ENCODE measurements around the gene SLC6A3.

The SLC6A3 gene

DNA sequence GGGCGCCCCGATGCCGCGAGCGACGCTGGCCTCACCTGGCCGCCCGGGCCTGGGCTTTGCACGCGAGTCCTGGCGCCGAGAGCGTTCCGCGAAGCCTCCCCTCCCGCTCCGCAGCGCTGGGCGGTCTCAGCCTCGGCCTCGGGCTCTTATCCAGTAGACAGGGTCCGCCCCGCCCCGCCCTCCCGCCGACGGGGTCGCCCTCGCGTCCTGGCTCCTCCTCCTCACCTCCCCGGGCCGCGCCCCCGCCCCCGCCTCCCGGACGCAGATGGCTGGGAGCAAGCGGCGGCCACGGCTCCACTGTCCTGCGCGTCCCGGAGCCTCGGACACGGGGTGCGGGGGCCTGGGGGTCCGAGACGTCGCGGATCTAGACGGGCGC, at the start of gene SLC6A3:
Gene SLC6A3, minus strand, starts transcription at position 128 of the 376 bp plus-strand sequence. CDS start 2,243 bp downstream, outside the sequence.
- FAIRE-seq: no peak
- DNase-seq (ENCODE audit: insufficient read length, low spot score): no peak

DNA sequence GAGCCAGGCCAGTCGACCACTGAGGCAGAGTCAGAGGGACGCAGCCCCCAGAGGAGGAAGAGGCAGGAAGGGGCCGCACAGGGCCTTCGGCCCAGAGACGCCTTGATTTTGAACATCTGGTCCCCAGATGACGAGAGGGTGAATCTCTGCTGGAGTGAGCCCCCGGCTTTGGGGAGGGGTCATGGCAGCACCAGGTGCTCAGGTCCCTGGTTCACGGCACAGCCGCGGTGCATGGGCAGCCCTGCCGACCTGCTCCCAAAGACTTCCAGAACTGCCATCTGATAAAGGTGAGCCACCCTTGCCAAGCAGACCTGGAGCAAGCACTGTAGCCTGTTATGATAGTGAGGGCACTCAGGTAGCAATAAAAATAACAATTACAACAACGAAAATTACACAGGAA, 48.7 kb upstream of the SLC6A3 start:
- FAIRE-seq: no peak
- DNase-seq (ENCODE audit: insufficient read length, low spot score): no peak

DNA sequence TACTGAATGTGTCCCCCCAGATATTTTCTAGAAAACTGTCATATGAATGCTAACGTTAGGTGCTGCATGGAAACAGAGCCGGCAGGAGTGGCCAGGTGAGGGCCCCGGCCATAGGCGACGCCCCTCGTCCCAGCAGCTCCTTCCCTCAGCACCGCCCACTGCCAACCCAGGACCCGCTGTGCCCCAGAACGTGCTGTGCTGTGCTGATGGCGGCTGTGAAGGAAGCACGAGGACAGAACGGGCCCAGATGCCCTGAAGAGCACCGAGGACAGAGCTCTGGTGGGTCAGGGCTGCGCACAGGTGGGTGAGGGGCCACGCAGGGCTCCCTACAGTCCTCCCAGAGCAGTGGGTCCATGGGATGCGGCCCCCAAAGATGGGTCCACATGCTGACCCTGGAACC, 48.2 kb upstream of the SLC6A3 start:
- FAIRE-seq: no peak
- DNase-seq (ENCODE audit: insufficient read length, low spot score): no peak

DNA sequence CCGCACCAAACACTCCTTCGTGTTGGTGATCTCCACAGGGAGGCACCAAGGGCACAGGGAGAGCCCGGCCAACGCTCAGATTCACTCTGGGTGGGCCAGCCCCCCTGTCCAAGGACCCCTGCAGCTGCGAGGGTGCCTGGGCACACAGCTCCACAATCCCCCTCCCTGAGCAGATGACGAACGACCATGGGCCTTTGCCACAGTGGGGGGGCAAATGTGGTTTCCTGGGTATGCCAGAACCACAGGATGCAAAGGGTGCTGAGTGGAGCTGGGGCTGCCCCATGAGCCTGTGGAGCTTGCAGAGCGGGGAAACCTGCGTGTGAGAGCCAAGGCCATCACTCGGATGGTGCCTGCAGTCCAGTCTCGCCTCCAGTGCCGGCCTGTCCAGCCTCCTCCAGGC, 47.5 kb upstream of the SLC6A3 start:
- no peak for DNase-seq (ENCODE audit: insufficient read length, low spot score)
- FAIRE-seq: no peak

DNA sequence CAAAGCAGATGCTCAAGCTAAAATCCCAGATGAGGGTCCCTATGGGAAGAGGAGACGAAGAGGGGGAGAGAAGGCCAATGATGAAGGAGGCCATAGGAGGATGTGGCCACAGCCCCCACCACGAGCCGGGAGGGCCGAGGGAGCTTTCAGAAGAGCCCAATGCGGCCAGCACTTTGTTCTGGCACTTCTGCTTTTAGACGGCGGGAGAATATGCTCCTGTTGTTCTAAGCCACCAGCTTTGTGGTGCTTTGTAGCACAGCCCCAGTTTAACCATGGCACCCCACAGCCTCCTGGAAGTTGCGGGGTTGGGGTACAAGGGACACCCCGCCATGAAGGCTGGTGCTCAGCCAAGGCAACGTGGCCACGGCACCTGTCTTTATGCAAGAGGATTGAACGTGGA, 45.1 kb upstream of the SLC6A3 start:
- FAIRE-seq: no peak

DNA sequence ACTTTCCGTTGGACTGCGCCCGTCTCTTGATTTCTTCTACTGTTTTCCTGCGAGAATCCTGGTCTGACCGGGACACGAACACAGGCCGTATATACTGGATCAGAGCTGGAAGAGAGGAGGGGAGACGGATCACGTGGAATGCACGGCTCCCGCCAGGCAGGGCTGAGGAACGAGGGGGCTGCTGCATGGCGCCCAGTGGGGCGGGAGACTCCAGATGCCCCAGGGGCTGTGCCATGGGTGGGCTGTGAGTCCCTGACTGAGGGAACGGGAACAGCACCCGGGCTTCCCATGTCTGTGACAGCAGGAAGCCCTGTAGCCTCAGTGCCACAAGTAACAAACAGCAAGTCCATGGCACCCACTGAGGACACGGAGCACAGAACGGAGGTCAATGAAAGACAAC, 44.5 kb upstream of the SLC6A3 start:
- no peak for FAIRE-seq

More for the DNA sequence above, 45.1 kb upstream of the SLC6A3 start:
- DNase-seq (ENCODE audit: insufficient read length, low spot score): no peak

DNA sequence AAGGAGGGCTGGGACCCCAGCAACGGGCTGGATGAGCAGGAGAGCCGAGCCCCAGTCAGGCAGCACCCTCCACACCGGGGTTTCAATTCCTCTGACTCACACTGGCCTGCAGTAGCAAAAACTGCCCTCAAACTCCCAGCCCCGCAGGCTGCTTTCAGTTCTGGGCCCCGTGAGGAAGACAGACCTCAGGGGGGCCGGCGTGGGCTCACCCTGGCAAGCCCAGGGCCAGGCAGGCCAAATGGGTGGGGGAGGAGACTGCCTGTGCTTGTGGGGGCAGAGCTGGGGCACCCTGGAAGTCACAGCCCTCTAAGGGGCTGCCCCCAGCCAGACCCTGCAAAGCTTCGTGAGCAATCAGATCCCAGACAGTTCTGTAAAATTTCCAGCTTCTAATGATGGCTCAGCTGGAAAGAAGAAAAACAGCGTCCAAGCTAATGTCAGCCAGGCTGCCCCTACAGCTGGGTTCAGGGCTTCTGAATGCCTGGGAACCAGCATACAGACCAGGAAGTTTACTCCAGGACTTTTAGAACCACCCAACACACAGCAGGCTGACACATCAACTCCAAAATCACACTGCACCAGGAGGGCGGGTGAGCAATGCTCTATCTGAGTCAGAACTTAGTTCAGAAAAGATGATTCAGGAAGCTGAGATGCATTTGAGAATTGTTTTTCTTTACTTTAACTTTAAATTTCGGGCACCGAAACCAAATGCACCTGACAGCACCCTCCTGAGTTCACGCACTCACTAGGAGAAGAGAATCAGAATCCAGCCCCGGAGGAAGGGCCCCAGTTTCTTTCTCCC, 43.8 kb upstream of the SLC6A3 start:
- FAIRE-seq (no peak), DNase-seq (ENCODE audit: insufficient read length, low spot score) (no peak)

More for the DNA sequence above, 44.5 kb upstream of the SLC6A3 start:
- no peak for DNase-seq (ENCODE audit: insufficient read length, low spot score)

DNA sequence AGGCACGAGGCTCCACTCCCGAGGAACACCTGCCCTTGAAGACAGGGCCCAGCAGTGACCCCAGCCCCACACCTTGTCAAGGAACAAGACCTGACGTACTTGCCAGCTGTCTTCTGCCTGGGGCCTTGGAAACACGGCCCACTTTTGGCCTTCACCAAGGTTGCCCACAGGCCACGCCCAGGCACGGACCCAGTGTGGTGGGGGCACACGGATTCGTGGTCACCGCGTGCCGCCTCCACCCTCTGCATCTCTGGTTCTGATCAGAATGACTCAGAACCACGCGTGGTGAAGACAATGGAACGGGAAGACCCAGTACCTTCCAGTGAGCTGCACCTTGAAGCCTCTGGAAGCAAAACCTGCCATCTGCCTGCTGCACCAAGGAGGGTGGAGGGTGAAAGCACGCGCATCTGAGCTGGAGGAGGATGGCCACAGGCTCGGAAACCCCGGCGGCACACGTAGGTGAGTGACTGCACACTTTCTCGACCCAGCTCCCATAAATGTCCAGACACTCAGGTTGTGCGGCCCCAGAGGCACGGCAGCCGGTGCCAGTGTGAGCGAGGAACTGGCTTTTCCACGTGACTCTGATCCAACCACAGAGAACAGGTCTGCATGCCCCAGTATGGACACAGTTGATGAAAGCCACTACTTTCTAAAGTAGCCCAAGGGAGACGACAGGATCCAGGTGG, 42.0 kb upstream of the SLC6A3 start:
- no peak for FAIRE-seq
- DNase-seq (ENCODE audit: insufficient read length, low spot score): no peak

DNA sequence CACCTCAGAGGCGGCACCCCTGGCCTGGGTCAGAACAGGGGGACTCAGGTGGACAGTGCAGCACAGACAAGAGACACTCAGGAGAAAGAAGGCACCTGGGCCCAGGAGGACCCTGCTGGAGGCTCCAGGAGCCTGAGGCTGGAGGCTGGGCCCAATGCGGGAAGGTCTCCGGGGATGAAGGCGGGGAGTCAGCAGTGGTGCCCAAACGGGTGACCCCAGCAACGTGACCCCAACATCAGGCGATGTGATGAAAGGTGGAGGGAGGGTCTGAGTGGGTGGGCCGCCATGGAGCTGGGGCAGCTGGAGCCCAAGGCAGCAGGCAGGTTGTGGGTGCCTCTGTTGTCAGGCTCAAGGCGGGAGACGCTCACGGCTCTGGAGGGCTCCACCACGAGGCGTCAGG, 41.0 kb upstream of the SLC6A3 start:
- DNase-seq (ENCODE audit: insufficient read length, low spot score): no peak
- FAIRE-seq: no peak

DNA sequence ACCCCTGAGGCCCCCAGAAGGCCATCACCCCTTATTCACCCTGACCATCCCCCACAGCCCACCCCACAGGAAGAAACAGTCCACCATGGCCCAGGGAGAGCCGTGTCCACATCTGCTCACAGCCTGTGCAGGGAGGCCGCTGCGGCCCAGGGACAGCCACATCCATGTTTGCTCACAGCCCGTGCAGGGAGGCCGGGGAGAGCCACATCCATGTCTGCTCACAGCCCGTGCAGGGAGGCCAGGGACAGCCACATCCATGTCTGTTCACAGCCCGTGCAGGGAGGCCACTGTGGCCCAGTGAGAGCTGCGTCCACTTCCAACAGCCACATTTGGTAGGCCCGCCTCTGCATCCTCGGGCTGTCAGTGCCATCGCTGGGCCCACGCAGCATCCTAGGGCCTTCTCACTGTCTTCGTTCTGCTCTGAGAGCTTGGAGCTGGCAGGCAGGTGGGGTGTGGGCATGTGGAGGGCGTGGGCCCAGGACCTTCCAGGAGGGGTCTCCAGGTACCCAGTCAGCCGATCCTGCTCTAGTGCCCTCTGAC, 40.4 kb upstream of the SLC6A3 start:
- no peak for DNase-seq (ENCODE audit: insufficient read length, low spot score)
- no peak for FAIRE-seq

DNA sequence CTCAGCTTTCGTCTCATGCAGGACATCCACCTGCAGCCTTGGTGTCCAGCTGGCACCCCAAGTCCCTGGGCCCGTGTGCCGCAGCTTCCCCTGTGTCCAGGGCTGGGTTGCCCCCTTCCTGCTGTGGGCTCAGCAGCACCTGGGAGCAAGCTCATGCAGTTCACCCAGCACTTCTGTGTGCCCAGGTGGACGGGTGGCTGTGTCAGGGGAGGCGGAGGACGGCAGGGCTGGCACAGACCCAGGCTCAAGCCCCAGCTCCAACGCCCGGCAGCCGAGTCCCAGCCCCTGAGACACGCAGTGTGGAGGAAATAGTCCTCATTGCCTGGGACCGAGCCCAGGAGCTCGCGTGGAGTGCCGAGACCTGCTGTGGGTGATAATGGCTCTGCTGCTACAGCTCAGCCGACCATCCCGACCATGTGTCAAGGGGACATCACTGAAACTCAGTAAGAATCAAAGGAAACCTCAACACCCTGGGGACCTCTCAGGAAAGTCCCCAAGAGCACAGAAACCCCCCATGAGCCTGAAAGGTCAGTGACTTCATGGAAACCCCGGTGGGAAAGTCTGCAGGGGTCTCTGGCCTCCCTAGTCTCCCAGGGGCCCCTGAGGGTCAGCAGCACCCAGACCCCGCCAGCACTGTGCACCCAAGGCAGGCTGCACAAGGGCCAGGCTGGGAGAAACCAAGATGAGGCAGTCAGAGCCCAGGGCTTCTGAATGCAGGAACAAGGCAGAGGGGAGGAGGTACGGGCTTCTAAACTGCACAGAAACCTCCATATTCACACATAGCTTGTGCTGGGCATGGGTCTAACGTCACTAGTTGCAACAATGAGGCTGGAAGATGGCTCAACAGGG, 39.7 kb upstream of the SLC6A3 start:
- no peak for FAIRE-seq
- DNase-seq (ENCODE audit: insufficient read length, low spot score): no peak

DNA sequence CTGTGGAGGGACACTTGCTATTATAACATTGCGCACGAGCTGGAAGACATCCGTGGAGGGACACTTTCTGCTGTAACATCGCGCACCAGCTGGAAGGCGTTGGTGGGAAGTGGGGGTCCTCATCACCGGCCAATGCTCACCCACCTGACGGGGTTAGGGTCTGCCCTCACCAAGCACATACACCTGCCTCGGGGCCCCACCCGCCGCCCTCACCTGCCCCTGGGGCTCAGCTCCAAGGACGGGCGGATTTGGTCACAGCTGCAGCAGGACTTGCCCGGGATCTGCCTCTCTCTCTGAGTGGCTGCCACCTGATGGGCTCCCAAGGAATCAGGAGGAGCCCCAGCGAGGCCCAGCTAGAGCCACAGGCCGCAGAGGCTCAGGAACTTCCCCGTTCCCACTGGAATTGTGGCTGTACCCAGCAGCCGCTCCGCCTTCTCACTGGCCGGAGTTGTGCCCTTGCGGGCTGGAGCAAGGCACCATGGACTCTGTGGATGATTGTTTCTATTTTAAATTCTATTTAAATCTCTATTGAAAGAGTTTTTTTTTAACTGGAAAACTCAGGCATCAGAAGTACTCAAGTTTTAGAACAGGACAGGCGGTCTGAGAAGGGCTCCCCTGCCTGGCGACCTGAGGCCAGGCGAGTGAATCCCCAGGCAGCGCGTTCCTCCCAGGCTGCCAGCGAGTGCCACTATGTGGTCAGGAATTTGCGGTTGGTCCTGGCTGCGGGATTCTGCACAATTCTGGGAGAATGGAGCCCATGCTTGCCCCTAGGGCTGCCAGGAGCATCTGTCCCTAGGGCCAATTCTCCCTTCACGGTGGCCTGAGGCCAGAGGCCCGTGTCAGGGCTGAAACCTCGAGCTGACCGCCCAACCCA, 38.9 kb upstream of the SLC6A3 start:
- FAIRE-seq: no peak
- DNase-seq (ENCODE audit: insufficient read length, low spot score): no peak

DNA sequence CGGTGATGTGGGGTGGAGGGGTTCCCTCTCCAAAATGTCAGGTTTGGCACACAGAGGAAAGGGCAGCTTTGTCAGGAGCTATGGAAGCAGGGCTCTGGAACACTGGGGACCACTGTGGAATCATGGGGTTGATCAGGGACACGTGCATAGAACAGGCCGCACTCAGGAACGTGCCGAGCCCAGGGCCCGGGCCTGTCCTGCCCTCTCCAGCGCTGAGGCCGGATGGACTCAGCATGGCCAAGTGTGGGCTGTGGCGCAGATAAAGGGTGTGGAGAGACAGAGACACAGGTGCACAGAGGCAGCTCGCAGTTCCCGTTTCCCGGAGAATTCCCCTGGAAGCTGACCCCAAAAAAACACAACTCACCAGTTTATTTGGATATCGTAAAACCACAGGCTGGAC, 37.8 kb upstream of the SLC6A3 start:
- DNase-seq (ENCODE audit: insufficient read length, low spot score) (no peak), FAIRE-seq (no peak)

DNA sequence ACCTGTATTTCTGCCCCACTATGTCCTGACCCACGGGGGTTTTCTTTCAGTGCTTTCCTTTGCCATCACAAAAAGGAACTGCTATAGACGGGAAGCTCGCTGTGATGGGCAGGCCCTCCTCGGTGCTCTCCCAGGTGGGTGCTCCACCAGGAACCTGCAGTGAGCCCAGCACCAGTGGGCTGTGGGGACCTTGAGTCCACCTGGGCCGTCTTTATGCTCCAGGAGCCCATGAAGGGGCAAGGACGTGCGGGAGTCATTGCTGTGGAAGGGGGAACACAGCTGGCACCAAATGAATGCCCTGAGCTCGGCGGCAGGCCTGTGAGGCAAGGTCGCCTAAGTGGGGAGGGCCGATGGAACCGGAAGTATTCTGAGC, 36.7 kb upstream of the SLC6A3 start:
- DNase-seq (ENCODE audit: insufficient read length, low spot score) (no peak), FAIRE-seq (no peak)

DNA sequence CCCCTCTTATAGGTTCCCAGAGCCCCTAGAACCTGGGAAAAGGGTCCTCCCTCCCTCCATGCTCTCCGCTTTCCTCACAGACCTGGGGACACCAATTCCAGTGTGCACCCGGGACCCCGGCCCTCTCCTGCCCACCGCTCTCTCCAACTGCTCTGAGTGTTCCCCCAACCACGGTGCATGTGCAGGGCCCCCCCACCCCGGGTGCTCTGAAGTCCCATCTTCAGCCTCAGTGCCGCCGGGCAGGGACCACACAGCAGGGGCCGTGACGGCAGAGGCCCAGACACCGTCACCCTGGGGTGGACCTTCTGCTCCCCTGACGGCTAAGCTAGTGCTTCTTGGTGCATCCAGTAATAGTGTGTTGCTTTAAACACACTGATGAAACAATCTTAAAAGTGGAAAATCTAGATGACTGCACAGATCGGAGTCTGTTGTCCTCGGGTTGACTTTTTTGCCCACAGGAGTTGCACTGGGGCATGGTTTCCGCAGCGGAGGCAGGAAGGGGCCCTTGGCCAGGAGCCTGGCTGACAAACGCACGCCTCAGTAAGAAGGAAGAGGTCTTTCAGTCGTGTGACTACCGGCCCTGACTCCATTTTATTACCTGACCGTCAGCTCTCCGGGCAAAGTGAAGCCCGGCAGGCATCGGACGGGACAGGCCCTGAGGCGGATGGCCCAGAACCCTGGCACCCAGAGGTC, 36.2 kb upstream of the SLC6A3 start:
- FAIRE-seq: no peak

DNA sequence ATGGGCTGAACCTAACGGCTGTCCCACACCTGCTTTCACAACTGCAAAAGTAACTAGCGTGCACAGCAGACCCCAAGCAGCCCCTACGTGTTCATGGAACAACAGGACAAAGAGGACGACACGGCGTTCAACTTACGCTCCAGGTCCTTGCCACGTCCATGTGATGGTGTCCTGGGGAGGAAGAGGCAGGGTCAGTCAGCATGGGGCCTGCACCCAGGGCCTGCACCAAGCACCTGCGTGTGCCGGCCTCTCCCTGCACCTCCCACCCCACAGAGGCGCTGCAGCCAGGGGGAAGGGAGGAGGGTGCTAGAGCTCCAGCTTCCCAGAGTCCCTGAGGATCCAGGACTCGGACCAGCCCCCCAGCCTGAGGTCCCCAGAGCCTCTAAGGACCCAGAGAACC, 35.6 kb upstream of the SLC6A3 start:
- FAIRE-seq: no peak
- no peak for DNase-seq (ENCODE audit: insufficient read length, low spot score)

More for the DNA sequence above, 36.2 kb upstream of the SLC6A3 start:
- no peak for DNase-seq (ENCODE audit: insufficient read length, low spot score)

DNA sequence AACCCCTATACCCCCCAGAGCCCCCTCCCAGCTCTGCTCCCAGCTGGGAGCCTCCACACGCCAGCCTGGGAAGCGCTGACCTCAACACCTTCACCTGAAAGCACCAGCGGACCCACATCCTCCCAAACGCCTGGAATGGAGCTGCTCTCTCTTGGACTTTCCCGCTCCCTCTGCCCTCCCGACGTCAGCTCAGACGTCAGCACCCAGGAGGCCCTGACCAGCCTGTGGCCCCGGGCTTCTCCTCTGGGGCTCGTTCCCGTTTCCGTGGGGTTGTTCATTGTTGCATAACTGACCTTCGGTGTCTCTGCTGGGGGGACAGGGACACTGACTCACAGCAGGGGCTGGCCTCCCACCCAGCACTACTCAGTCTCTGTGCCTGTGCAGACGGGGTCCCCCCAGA, 35.0 kb upstream of the SLC6A3 start:
- peak; percentile 28 for FAIRE-seq

DNA sequence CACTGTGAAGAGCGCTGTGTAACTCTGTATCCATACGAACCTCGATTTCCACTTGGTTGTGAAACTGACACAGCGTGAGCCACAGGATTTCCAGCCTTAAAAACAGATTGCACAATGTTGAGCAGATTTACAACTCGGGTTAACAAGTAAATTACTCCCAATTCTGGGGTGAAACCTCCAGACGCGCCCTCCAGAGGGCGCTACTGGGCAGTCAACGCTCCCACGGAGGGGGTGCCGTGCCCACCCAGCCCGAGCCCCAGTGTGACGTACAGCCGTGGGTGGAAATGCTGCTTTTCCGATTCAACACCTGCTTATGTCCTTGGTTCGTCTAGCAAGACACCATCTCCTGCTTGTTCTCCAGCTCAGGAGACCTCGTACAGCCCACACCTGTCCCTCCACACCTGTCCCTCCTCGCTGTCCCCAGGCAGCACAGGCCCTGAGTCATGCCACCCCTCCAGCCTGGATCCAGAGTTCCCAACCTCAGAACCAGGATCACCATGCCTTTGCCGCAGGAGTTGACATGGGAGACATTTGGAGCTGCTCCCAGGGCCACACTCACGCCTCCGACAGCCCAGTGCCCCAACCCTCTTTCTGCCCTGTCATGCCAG, 34.4 kb upstream of the SLC6A3 start:
- DNase-seq (ENCODE audit: insufficient read length, low spot score) (peak; percentile 53), FAIRE-seq (peak; percentile 70)

More for the DNA sequence above, 35.0 kb upstream of the SLC6A3 start:
- DNase-seq (ENCODE audit: insufficient read length, low spot score): no peak

DNA sequence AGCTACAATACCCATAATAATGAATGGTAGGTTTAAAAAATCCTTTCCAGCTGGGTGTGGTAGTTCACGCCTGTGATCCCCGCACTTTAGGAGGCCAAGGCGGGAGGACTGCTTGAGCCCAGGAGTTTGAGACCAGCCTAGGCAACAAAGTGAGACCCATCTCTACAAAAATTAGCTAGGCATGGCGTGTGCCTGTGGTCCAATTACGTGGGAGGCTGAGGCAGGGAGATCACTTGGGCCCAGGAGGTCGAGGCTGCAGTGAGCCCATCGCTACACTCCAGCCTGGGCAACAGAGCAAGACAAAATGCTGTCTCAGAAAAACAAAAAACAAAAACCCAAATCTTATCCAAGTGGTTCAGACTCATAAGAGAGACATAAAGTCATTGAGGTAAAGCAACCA, 33.8 kb upstream of the SLC6A3 start:
- FAIRE-seq: no peak
- no peak for DNase-seq (ENCODE audit: insufficient read length, low spot score)

Data from HTR-8/SVneo (cell line).